Keratinocyte (primary cell): Measurements from ENCODE around the gene ADAMTS16. TPM values are rescaled to one million over a fixed set of nuclear protein-coding genes. Genes with fewer than 3 reads are reported as not detected.

Experiments
- DNase-seq: peaks from one replicate; pipeline ENCODE4 v3.0.0-alpha.2; 2011; ENCODE audit warnings: low read depth, missing footprints, low spot score
- FAIRE-seq: peaks from 2 replicates; lab custom pipeline; 2011; peaks lifted over from hg19 to GRCh38; lab: Jason Lieb, UNC
- H2AFZ ChIP-seq: 2 replicates; pipeline ENCODE4 v1.6.0; 2012; ENCODE audit warnings: low read length, control low read depth, inconsistent platforms; ENCODE audit not compliant: control insufficient read depth
- H3K27ac ChIP-seq: 2 replicates; pipeline ENCODE4 v1.5.1; 2011; ENCODE audit warnings: low read length; ENCODE audit not compliant: control insufficient read depth, insufficient read depth
- H3K27me3 ChIP-seq: 3 replicates; pipeline ENCODE4 v1.6.0; 2011; ENCODE audit warnings: low read length; ENCODE audit not compliant: control insufficient read depth, insufficient read depth; ENCODE audit errors: extremely low read depth
- H3K36me3 ChIP-seq, 2 experiments: 2 replicates in 1 of 2; 3 replicates in 1 of 2; pipeline ENCODE4 v1.5.1; 2011; ENCODE audit warnings: low read length in 2 of 2, mild to moderate bottlenecking in 1 of 2; ENCODE audit not compliant: control insufficient read depth in 2 of 2, insufficient read depth in 2 of 2; ENCODE audit errors: extremely low read depth in 1 of 2
- H3K4me1 ChIP-seq: 3 replicates; pipeline ENCODE4 v1.5.1; 2011; ENCODE audit warnings: low read length; ENCODE audit not compliant: control insufficient read depth, insufficient read depth; ENCODE audit errors: extremely low read depth
- H3K4me2 ChIP-seq: 3 replicates; pipeline ENCODE4 v1.6.0; 2011; ENCODE audit warnings: low read depth, low read length; ENCODE audit not compliant: control insufficient read depth, insufficient read depth; ENCODE audit errors: extremely low read depth
- H3K4me3 ChIP-seq, 3 experiments: fragments of 200-600 bp in 1 of 3; sonication (generic) in 1 of 3; 2 replicates in 2 of 3; 3 replicates in 1 of 3; pipeline ENCODE4 v1.5.1; 2011 to 2016; ENCODE audit warnings: low read length in 3 of 3, mild to moderate bottlenecking in 3 of 3, control low read depth in 2 of 3, inconsistent platforms in 1 of 3, low read depth in 1 of 3, mixed read lengths in 1 of 3, mixed run types in 1 of 3, moderate library complexity in 1 of 3; ENCODE audit not compliant: control insufficient read depth in 2 of 3, insufficient read depth in 2 of 3; ENCODE audit errors: extremely low read depth in 1 of 3
- H3K79me2 ChIP-seq: 2 replicates; pipeline ENCODE4 v1.6.0; 2012; ENCODE audit warnings: low read length; ENCODE audit not compliant: control insufficient read depth, insufficient read depth
- H3K9ac ChIP-seq: 3 replicates; pipeline ENCODE4 v1.6.0; 2011; ENCODE audit warnings: low read length; ENCODE audit not compliant: control insufficient read depth, insufficient read depth; ENCODE audit errors: extremely low read depth
- H3K9me1 ChIP-seq: 3 replicates; pipeline ENCODE4 v1.6.0; 2011; ENCODE audit warnings: low read length; ENCODE audit not compliant: control insufficient read depth, insufficient read depth; ENCODE audit errors: extremely low read depth
- H3K9me3 ChIP-seq: 2 replicates; pipeline ENCODE4 v1.5.1; 2012; ENCODE audit warnings: low read depth, low read length; ENCODE audit not compliant: control insufficient read depth
- H4K20me1 ChIP-seq: 3 replicates; pipeline ENCODE4 v1.6.0; 2011; ENCODE audit warnings: low read length; ENCODE audit not compliant: control insufficient read depth, insufficient read depth; ENCODE audit errors: extremely low read depth
- EZH2 ChIP-seq: IDR thresholded peaks from one replicate; pipeline ENCODE4 v1.6.1; 2012; ENCODE audit warnings: inconsistent platforms, mild to moderate bottlenecking, low read length, moderate library complexity
- dilution Hi-C: fragments of 300-500 bp; cut with MboI; formaldehyde crosslinking; loops from one replicate; pipeline ENCODE4 v1.7.0; 2020; ENCODE audit warnings: low sequenced_read_pairs; ENCODE audit not compliant: extremely low pct_ligation_motif_present
- polyA plus RNA-seq, 5 experiments: library from polyadenylated mRNA; depleted of rRNA in 3 of 5; stranded (reverse) in 3 of 5; stranded (forward) in 1 of 5; unstranded in 1 of 5; fragments of >200 nt; gene quantifications; 1 replicate in 1 of 5; 2 replicates in 3 of 5; 3 replicates in 1 of 5; pipeline versions ENCODE4 v1.2.1 to v1.2.3, GENCODE V29; 2011 to 2012; ENCODE audit warnings: missing spikeins in 2 of 5, low read depth in 1 of 5, low replicate concordance in 1 of 5
- TF ChIP-seq, protein P1 (sequence below), 3 experiments: IDR thresholded peaks in 1 of 3; conservative IDR thresholded peaks in 1 of 3; optimal IDR thresholded peaks in 1 of 3; 2 replicates in 2 of 3; 3 replicates in 1 of 3; pipeline versions ENCODE3 to v1.5.1; 2011; ENCODE audit warnings: low read length in 3 of 3, mild to moderate bottlenecking in 3 of 3, moderate library complexity in 2 of 3, control low read depth in 1 of 3, inconsistent platforms in 1 of 3; ENCODE audit not compliant: insufficient read depth in 2 of 3; ENCODE audit errors: extremely low read depth in 1 of 3

ADAMTS16 gene
- polyA plus RNA-seq, 1 donor (not counting 4 experiments of a cell fraction or from before 2014, with no cell fraction given) = not detected

DNA sequence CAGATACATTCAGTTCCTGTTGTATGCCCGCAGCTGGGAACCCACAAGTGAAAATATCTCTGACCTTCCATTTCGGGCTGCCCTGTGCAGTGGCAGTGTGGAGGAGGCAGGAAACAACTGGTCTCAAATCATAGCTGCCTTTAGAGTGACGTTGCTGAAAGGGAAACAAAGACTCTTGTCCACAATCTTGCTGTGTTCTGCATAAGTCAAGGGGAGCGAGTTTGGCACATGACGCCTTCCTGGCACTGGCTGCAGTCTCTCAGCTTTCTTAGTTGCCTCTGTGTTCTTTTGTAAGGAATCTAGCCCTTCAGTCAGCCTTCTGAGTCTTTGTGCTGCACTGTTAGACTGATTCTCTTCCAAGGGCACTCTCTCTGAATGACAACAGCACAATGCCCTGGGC lies 24.0 kb downstream of the ADAMTS16 start:
- no peak overlapping the region for H3K4me2 ChIP-seq
- no peak overlapping the region for H3K27ac ChIP-seq
- H3K36me3 ChIP-seq = no peaks in the 10 kb centered on the region
- no peaks in the 10 kb centered on the region for H3K79me2 ChIP-seq
- H3K4me3 ChIP-seq = no peak overlapping the region
- H3K9ac ChIP-seq = no peak overlapping the region
- H3K9me1 ChIP-seq = no peaks in the 10 kb centered on the region
- no peaks in the 10 kb centered on the region for H3K4me1 ChIP-seq
- dilution Hi-C loops = no loop called here
- H3K9me3 ChIP-seq = no peaks in the 10 kb centered on the region
- no peaks in the 10 kb centered on the region for H3K27me3 ChIP-seq
- H2AFZ ChIP-seq = no peak overlapping the region
- DNase-seq (no peak), FAIRE-seq (no peak)
- TF ChIP-seq, protein P1, sequence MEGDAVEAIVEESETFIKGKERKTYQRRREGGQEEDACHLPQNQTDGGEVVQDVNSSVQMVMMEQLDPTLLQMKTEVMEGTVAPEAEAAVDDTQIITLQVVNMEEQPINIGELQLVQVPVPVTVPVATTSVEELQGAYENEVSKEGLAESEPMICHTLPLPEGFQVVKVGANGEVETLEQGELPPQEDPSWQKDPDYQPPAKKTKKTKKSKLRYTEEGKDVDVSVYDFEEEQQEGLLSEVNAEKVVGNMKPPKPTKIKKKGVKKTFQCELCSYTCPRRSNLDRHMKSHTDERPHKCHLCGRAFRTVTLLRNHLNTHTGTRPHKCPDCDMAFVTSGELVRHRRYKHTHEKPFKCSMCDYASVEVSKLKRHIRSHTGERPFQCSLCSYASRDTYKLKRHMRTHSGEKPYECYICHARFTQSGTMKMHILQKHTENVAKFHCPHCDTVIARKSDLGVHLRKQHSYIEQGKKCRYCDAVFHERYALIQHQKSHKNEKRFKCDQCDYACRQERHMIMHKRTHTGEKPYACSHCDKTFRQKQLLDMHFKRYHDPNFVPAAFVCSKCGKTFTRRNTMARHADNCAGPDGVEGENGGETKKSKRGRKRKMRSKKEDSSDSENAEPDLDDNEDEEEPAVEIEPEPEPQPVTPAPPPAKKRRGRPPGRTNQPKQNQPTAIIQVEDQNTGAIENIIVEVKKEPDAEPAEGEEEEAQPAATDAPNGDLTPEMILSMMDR (optimal IDR thresholded peaks at IDR 0.05 in 1 of 3, IDR thresholded peaks at IDR 0.05 in 1 of 3, conservative IDR thresholded peaks at IDR 0.05 in 1 of 3; ENCODE audit: extremely low read depth in 1 of 3, insufficient read depth in 2 of 3, low read length in 3 of 3) = no peak
- no peaks in the 10 kb centered on the region for H4K20me1 ChIP-seq

DNA sequence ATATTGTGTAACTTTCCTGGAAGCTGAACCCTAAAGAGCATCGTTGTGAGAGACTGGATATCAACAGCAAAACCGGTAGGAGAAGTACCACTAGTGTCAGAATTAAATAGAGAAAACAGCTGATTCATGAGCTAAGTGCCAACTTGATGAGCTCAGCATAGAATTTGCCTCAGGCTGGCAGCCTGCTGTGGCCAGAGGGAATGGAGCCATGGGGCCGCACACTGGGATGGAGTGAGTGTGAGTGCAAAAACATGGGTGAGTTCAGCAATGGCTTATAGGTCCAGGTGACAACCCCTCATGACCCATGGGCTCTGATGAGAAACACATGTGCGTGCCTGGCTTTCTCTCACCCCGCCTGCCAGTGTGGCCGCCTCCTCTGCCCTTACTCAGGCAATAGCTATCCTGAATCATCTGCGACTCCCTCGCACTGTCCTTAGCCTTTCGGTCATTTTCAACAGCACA lies 25.4 kb downstream of the ADAMTS16 start:
- FAIRE-seq (no peak), DNase-seq (no peak)
- no peak overlapping the region for H3K4me2 ChIP-seq
- H3K4me3 ChIP-seq = no peak overlapping the region
- no peaks in the 10 kb centered on the region for H3K27me3 ChIP-seq
- no peaks in the 10 kb centered on the region for H3K9me1 ChIP-seq
- H3K27ac ChIP-seq = no peak overlapping the region
- H3K9ac ChIP-seq = no peak overlapping the region
- TF ChIP-seq, protein P1 (optimal IDR thresholded peaks at IDR 0.05 in 1 of 3, IDR thresholded peaks at IDR 0.05 in 1 of 3, conservative IDR thresholded peaks at IDR 0.05 in 1 of 3; ENCODE audit: extremely low read depth in 1 of 3, insufficient read depth in 2 of 3, low read length in 3 of 3) = no peak
- TF ChIP-seq EZH2 = no peak
- H2AFZ ChIP-seq = no peak overlapping the region
- H3K36me3 ChIP-seq = no peaks in the 10 kb centered on the region
- dilution Hi-C loops = no loop called here
- H3K9me3 ChIP-seq = no peaks in the 10 kb centered on the region
- no peaks in the 10 kb centered on the region for H3K79me2 ChIP-seq
- H4K20me1 ChIP-seq = no peaks in the 10 kb centered on the region
- H3K4me1 ChIP-seq = no peaks in the 10 kb centered on the region
